ENCODE data around the gene ZBTB16.

DNA sequence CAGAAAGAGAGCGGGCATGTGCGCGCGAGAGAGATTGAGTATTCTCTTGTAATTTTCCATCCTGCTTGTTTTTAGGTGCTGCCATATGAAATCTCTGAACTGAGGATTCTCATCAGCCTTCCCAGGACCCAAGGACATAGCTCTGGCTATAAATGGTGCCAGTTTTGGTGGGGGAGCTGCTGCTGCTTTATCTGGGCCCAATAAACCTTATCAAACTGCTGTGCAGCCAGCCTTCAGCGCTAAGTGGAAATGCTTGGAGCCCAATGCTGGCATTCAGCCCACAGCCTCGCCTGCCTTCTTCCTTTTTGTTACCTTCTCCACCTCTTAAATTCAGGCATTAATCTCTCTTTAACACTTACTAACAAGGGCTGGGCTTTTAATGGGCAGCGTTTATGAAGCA, 2.4 kb upstream of the ZBTB16 start:
- TF ChIP-seq, protein P1, sequence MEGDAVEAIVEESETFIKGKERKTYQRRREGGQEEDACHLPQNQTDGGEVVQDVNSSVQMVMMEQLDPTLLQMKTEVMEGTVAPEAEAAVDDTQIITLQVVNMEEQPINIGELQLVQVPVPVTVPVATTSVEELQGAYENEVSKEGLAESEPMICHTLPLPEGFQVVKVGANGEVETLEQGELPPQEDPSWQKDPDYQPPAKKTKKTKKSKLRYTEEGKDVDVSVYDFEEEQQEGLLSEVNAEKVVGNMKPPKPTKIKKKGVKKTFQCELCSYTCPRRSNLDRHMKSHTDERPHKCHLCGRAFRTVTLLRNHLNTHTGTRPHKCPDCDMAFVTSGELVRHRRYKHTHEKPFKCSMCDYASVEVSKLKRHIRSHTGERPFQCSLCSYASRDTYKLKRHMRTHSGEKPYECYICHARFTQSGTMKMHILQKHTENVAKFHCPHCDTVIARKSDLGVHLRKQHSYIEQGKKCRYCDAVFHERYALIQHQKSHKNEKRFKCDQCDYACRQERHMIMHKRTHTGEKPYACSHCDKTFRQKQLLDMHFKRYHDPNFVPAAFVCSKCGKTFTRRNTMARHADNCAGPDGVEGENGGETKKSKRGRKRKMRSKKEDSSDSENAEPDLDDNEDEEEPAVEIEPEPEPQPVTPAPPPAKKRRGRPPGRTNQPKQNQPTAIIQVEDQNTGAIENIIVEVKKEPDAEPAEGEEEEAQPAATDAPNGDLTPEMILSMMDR (IDR thresholded peaks at IDR 0.05) = no peak
- TF ChIP-seq POLR2A (IDR thresholded peaks at IDR 0.05) (no peak), EP300 (IDR thresholded peaks at IDR 0.05) (no peak)

Data from ovary (tissue), 3 donors.